ENCODE data around the gene GLI1.

The GLI1 gene

GRCh38 chr12:57479376-57480115 is 20.0 kb downstream of the GLI1 start, which contains the start of gene ARHGAP9:
TSS of gene ARHGAP9 (minus strand) at chr12:57479866. CDS start at chr12:57479406, 460 bp downstream.
- no peak for ATAC-seq
- TF ChIP-seq PATZ1 (CRISPR knock-in tag; IDR thresholded peaks at IDR 0.05; ENCODE audit: borderline replicate concordance) (no peak), ESRRG (CRISPR knock-in tag; IDR thresholded peaks at IDR 0.05) (no peak), TSHZ2 (CRISPR knock-in tag; IDR thresholded peaks at IDR 0.05) (no peak)

- TF ChIP-seq ZNF8 (CRISPR knock-in tag; IDR thresholded peaks at IDR 0.05) = no peak
- TF ChIP-seq ZC3H10 (CRISPR knock-in tag; IDR thresholded peaks at IDR 0.05) = no peak
- TF ChIP-seq CREB5 (CRISPR knock-in tag; IDR thresholded peaks at IDR 0.05; ENCODE audit: low read depth) = no peak
- no peak for TF ChIP-seq ZNF70 (CRISPR knock-in tag; IDR thresholded peaks at IDR 0.05)
- no peak for TF ChIP-seq PPARA (CRISPR knock-in tag; IDR thresholded peaks at IDR 0.05; ENCODE audit: borderline replicate concordance)
- no peak for TF ChIP-seq PATZ1 (CRISPR knock-in tag; IDR thresholded peaks at IDR 0.05; ENCODE audit: borderline replicate concordance)
- ATAC-seq = no peak
Observed at GRCh38 chr12:57481671-57482070, 22.1 kb downstream of the GLI1 start.

GRCh38 chr12:57483466-57483865 is 23.9 kb downstream of the GLI1 start:
- peak; percentile 45 for ATAC-seq

More at GRCh38 chr12:57483466-57483865, 23.9 kb downstream of the GLI1 start:
- TF ChIP-seq CSDC2 (CRISPR knock-in tag; IDR thresholded peaks at IDR 0.05) (no peak), ZNF70 (CRISPR knock-in tag; IDR thresholded peaks at IDR 0.05) (no peak), ZNF8 (CRISPR knock-in tag; IDR thresholded peaks at IDR 0.05) (no peak), GLIS3 (CRISPR knock-in tag; IDR thresholded peaks at IDR 0.05) (no peak), PATZ1 (CRISPR knock-in tag; IDR thresholded peaks at IDR 0.05; ENCODE audit: borderline replicate concordance) (no peak), RARB (CRISPR knock-in tag; IDR thresholded peaks at IDR 0.05) (no peak), CSRNP3 (CRISPR knock-in tag; IDR thresholded peaks at IDR 0.05) (no peak), TSHZ2 (CRISPR knock-in tag; IDR thresholded peaks at IDR 0.05) (no peak), ZNF565 (CRISPR knock-in tag; conservative IDR thresholded peaks at IDR 0.05; ENCODE audit: low read depth) (no peak), PPARA (CRISPR knock-in tag; IDR thresholded peaks at IDR 0.05; ENCODE audit: borderline replicate concordance) (no peak), TCF4 (CRISPR knock-in tag; IDR thresholded peaks at IDR 0.05; ENCODE audit: borderline replicate concordance) (no peak), ZC3H10 (CRISPR knock-in tag; IDR thresholded peaks at IDR 0.05) (no peak)

Data from SK-N-SH treated with all-trans-retinoic acid at 6 μM for 48 hours (cell line).